Hepatocyte (in vitro differentiated cells): ENCODE measurements around the gene CHCHD5.

Experiments used
- CTCF ChIP-seq: fragments of 200-600 bp; sonication (generic); IDR thresholded peaks from 2 replicates; pipeline ENCODE4 v1.5.1; 2016; ENCODE audit warnings: antibody characterized with exemption, mild to moderate bottlenecking; ENCODE audit not compliant: poor library complexity
- EZH2phosphoT487 ChIP-seq: fragments of 200-600 bp; sonication (generic); IDR thresholded peaks from one replicate; pipeline ENCODE4 v1.6.1; 2018; ENCODE audit warnings: antibody characterized with exemption, mild to moderate bottlenecking, low read depth, moderate library complexity; ENCODE audit not compliant: unreplicated experiment, severe bottlenecking

GRCh38 chr2:112637289-112637660 lies 52.9 kb downstream of the CHCHD5 start:
- TF ChIP-seq CTCF (no peak), EZH2phosphoT487 (no peak)
